Activated T-helper 1 cell treated with anti-CD3 and anti-CD28 coated beads, Interleukin-12 subunit alpha, Interleukin-12 subunit beta, Interleukin-2, Interleukin-4 antibody, amounts not matched to agents 30 ng/mL and 10 ng/mL and 1 ng/mL, durations not matched to agents 14 hours and 24 hours and 36 hours (primary cell): ENCODE measurements around the gene RFX6. TPM values are rescaled to one million over a fixed set of nuclear protein-coding genes. Genes with fewer than 3 reads are reported as not detected.
"Not testable (repeated sequence)": the region's sequence is repeated elsewhere in the genome, so short reads cannot be mapped to it uniquely, and the experiment has no call there.

Experiments used
- DNase-seq: peaks from one replicate; pipeline ENCODE4 v3.0.0; 2021; ENCODE audit warnings: low spot score
- H3K27ac Mint-ChIP-seq: one replicate; pipeline ENCODE4 v1.8.0; 2021; ENCODE audit warnings: mild to moderate bottlenecking, mixed read lengths
- H3K27me3 Mint-ChIP-seq: one replicate; pipeline ENCODE4 v1.8.0; 2022; ENCODE audit warnings: mild to moderate bottlenecking, moderate library complexity, mixed read lengths; ENCODE audit not compliant: insufficient read depth
- H3K36me3 Mint-ChIP-seq: one replicate; pipeline ENCODE4 v1.8.0; 2021; ENCODE audit warnings: low read depth, mixed read lengths
- H3K4me1 Mint-ChIP-seq: one replicate; pipeline ENCODE4 v1.8.0; 2021; ENCODE audit warnings: low read depth, mixed read lengths
- H3K4me3 Mint-ChIP-seq: one replicate; pipeline ENCODE4 v1.8.0; 2021; ENCODE audit warnings: mild to moderate bottlenecking, moderate library complexity, mixed read lengths
- H3K9me3 Mint-ChIP-seq: one replicate; pipeline ENCODE4 v1.8.0; 2021; ENCODE audit warnings: mixed read lengths
- intact Hi-C: fragments of 100-400 bp; cut with micrococcal nuclease; formaldehyde crosslinking; loops from one replicate; pipeline ENCODE4 v1.15.1; 2024
- total RNA-seq: library from RNA; stranded (reverse); gene quantifications from 2 replicates; pipeline ENCODE4 v1.2.3, GENCODE V29; 2022

RFX6 gene
- not detected in 2 replicates for total RNA-seq

DNA sequence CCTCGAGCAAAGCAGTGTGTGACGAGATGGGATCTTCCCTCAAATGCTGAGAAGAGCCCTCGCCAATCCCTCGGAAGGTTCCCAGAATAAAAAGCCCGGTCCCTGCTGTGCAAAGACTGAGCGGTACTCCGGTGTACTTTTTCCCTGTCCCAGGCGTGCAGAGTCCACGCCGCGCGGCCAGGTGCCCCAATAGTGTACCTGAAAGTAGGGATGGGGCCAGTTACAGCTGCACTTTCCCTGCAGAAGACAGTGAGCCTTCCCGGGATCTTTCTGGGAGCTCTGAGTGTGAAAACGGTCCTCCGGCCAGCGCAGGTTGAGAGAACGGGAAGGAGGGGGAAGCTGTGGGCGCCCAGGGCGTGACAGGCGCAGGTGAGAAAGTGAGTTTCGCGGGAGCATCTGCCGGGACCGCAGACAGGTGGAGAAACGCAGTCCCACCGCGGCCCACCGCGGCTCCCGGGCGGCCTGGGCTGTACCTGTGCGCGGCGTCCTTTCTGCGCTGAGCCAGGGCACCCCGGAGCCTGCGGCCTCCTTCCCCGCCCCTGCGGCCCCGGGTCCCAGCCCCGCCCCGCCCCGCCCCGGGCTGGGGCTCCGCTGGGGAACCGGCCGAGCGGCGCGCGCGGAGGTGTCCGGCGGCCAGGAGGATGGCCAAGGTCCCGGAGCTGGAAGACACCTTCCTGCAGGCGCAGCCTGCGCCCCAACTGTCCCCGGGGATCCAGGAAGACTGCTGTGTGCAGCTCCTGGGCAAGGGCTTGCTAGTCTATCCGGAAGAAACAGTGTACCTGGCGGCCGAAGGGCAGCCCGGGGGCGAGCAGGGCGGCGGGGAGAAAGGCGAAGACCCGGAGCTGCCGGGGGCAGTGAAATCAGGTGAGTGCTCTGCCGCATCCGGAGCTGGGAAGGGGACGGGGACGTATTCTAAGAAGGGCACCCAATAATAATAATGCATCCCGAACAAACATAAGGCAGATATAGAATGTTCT is at the start of gene RFX6:
RFX6 (plus strand) TSS at position 608 of the 977 bp plus-strand sequence; CDS start at position 642, 34 bp downstream.
- H3K4me3 Mint-ChIP-seq = peak within 1 kb of the TSS; percentile 15
- H3K27ac Mint-ChIP-seq = no peak within 1 kb of the TSS
- intact Hi-C loops = no loop called here
- peaks cover 2% of the 10 kb centered on the region for H3K36me3 Mint-ChIP-seq
- H3K27me3 Mint-ChIP-seq = peaks cover 38% of the 10 kb centered on the region
- peaks cover 5% of the 10 kb centered on the region for H3K4me1 Mint-ChIP-seq
- no peaks in the 10 kb centered on the region for H3K9me3 Mint-ChIP-seq
- DNase-seq = no peak

- peaks cover 1% of the 10 kb centered on the region for H3K27me3 Mint-ChIP-seq
- no peak overlapping the region for H3K4me3 Mint-ChIP-seq
- H3K9me3 Mint-ChIP-seq = no peaks in the 10 kb centered on the region
- no peaks in the 10 kb centered on the region for H3K36me3 Mint-ChIP-seq
- intact Hi-C loops = no loop called here
- no peaks in the 10 kb centered on the region for H3K4me1 Mint-ChIP-seq
- H3K27ac Mint-ChIP-seq = no peak overlapping the region
- no peak for DNase-seq
Observed at GRCh38 chr6:116827561-116828240, 49.3 kb upstream of the RFX6 start.

GRCh38 chr6:116828983-116829382 is 48.1 kb upstream of the RFX6 start, which contains the start of gene GPRC6A:
TSS of gene GPRC6A (minus strand) at chr6:116829083. CDS start at chr6:116829013, 70 bp downstream.
- Mint-ChIP-seq H3K4me1 (no peaks in the 10 kb centered on the region), H3K9me3 (no peaks in the 10 kb centered on the region)
- intact Hi-C loops = no loop called here

GRCh38 chr6:116834526-116834925 is 42.5 kb upstream of the RFX6 start:
- H3K4me1 Mint-ChIP-seq, H3K27ac Mint-ChIP-seq, H3K36me3 Mint-ChIP-seq, H3K9me3 Mint-ChIP-seq, H3K27me3 Mint-ChIP-seq, intact Hi-C loops, H3K4me3 Mint-ChIP-seq, DNase-seq: not testable (repeated sequence)

More at GRCh38 chr6:116828983-116829382, 48.1 kb upstream of the RFX6 start, which contains the start of gene GPRC6A:
- Mint-ChIP-seq H3K27ac (no peak within 1 kb of the TSS), H3K4me3 (no peak within 1 kb of the TSS), H3K36me3 (no peaks in the 10 kb centered on the region), H3K27me3 (peaks cover 1% of the 10 kb centered on the region)
- no peak for DNase-seq

DNA sequence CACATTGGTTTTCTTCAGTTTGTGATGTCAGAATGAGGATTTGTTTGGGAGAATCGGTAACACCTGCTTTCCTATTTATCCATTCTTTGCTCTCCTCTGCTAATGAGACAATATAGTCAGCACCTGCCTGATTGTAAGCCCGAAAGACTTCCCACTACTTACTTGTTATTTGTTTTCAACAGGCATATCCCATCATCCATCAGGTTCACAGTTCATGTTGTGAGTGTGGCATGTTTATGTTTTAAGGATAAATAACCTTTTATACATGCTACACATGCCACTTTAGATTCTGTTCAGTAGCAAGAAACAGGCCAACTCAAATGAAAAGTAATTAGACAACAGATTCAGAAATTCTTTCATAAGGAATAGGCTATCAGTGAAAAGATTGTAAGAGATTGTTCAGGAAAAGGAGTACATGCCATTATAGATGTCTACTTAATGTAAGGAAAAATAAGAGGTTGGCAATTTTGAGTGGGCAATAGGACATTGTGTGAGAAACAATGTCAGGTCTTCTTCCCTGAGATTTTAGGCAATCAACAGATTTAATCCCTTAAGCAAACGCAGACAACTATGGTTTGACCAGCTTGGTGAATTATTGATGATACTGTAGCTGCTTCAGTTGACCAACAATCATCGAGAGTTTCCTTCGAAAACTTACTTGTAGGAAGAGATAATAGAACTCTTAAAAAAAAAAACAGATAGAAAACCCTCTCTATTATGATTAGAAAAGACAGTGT is 40.3 kb upstream of the RFX6 start:
- no peaks in the 10 kb centered on the region for H3K4me1 Mint-ChIP-seq
- H3K4me3 Mint-ChIP-seq = no peak overlapping the region
- DNase-seq = no peak
- no peaks in the 10 kb centered on the region for H3K36me3 Mint-ChIP-seq
- H3K9me3 Mint-ChIP-seq = no peaks in the 10 kb centered on the region
- H3K27ac Mint-ChIP-seq = no peak overlapping the region
- intact Hi-C loops = no loop called here
- no peaks in the 10 kb centered on the region for H3K27me3 Mint-ChIP-seq

GRCh38 chr6:116840091-116840490 is 37.0 kb upstream of the RFX6 start:
- no peaks in the 10 kb centered on the region for H3K36me3 Mint-ChIP-seq
- intact Hi-C loops = no loop called here

DNA sequence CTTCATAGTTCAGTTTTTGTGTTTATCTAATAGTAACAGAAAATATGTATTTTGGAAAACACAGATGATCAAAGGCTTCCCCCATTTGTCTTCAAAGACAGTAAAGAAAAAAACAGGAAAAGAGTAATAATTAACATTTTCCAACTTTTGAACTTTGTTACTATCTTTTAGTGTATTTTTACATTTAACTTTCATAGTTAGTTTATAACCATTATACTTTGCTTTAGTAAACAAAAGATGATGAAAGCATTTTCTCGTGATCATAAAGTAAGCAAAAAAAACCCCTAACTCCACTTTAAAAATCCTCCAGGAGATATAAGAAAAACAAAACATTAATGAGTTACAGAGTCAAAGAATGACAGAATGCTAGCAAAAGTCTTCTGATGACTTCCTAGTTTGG is 34.6 kb upstream of the RFX6 start:
- H3K9me3 Mint-ChIP-seq = no peaks in the 10 kb centered on the region
- H3K27me3 Mint-ChIP-seq = peaks cover 2% of the 10 kb centered on the region
- H3K27ac Mint-ChIP-seq = no peak overlapping the region
- no peaks in the 10 kb centered on the region for H3K4me1 Mint-ChIP-seq
- no peak for DNase-seq
- intact Hi-C loops = no loop called here
- no peak overlapping the region for H3K4me3 Mint-ChIP-seq
- no peaks in the 10 kb centered on the region for H3K36me3 Mint-ChIP-seq

More at GRCh38 chr6:116840091-116840490, 37.0 kb upstream of the RFX6 start:
- no peaks in the 10 kb centered on the region for H3K9me3 Mint-ChIP-seq
- DNase-seq = no peak
- H3K4me1 Mint-ChIP-seq = no peaks in the 10 kb centered on the region
- no peak overlapping the region for H3K4me3 Mint-ChIP-seq
- H3K27me3 Mint-ChIP-seq = peaks cover under 1% of the 10 kb centered on the region
- no peak overlapping the region for H3K27ac Mint-ChIP-seq

DNA sequence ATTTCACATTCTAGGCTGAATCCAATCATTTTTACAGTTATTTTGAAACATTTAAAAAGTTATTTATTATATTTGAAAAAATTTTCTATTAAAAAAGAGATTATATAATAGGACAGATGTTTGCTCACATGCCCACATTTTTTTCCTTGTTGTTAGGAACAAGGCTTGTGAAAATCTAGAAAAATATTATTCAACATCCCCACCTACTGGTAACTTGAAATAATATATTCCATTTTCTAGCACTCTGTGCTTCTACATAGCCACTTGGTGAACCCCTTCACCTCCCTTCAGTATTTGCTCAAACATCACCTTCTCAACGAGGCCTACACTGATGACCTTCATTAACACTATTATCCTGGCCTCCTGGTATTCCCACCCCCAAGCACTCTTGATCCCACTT is 29.8 kb upstream of the RFX6 start:
- H3K4me1 Mint-ChIP-seq = no peaks in the 10 kb centered on the region
- no peak overlapping the region for H3K27ac Mint-ChIP-seq
- H3K36me3 Mint-ChIP-seq = no peaks in the 10 kb centered on the region
- intact Hi-C loops = loop anchor here (5.0 kb wide), 1 partner anchor 65 kb away; no protein-coding TSS in a partner anchor
- H3K4me3 Mint-ChIP-seq = no peak overlapping the region
- DNase-seq = no peak
- H3K9me3 Mint-ChIP-seq = no peaks in the 10 kb centered on the region
- H3K27me3 Mint-ChIP-seq = peaks cover 2% of the 10 kb centered on the region

DNA sequence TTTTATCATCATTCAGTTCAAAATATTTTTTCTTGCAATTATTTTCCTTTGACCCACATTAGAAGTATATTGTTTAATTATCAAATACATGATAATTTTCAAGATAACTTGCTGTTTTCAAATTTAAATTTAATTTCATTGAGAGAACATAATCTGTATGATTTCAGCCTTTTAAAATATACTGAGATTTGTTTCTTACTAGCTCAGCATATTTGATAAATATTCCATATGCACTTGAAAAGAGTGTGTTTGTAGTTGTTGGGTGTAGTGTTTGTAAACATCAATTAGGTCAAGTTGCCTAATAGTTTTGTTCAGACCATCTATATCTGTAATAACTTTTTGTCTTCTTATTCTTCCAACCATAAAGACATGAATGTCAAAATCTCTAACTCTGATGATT is 19.0 kb upstream of the RFX6 start:
- intact Hi-C loops = no loop called here
- no peak overlapping the region for H3K4me3 Mint-ChIP-seq
- H3K9me3 Mint-ChIP-seq = peaks cover 14% of the 10 kb centered on the region
- no peaks in the 10 kb centered on the region for H3K27me3 Mint-ChIP-seq
- no peaks in the 10 kb centered on the region for H3K4me1 Mint-ChIP-seq
- no peak overlapping the region for H3K27ac Mint-ChIP-seq
- no peaks in the 10 kb centered on the region for H3K36me3 Mint-ChIP-seq
- DNase-seq = no peak

- intact Hi-C loops = no loop called here
- Mint-ChIP-seq H3K4me3 (no peak overlapping the region), H3K36me3 (no peaks in the 10 kb centered on the region), H3K9me3 (peaks cover 14% of the 10 kb centered on the region), H3K27ac (no peak overlapping the region), H3K4me1 (no peaks in the 10 kb centered on the region), H3K27me3 (no peaks in the 10 kb centered on the region)
- DNase-seq = no peak
Observed at GRCh38 chr6:116859264-116859663, 17.8 kb upstream of the RFX6 start.

DNA sequence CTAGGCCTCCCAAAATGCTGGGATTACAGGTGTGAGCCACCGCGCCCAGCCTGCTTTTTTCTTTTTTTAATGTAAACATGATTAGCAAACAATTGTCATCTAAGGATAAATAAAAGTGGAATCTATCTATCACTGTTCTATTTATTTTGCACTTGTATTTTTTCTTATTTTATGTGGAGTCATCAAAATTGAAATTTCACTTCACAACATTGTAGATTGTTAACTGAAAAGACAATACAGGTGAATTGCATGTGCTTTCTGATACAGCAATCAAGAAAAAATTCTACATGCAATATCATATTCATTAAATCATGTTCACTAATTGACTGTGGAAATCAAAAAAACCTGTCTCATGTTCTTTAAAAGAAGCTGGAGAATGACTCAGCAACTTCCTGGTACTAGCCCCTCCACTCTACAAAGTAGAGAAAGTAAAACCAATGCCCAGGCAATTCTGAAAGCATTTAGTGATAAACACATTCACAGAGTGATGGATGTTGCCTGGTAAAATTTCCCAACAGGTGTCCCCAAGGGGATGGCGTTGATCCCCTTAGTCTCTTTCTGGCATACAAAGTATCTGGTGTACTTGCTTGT is 10.7 kb upstream of the RFX6 start:
- Mint-ChIP-seq H3K36me3 (no peaks in the 10 kb centered on the region), H3K27me3 (peaks cover 3% of the 10 kb centered on the region), H3K27ac (no peak overlapping the region), H3K4me3 (no peak overlapping the region), H3K4me1 (no peaks in the 10 kb centered on the region), H3K9me3 (no peaks in the 10 kb centered on the region)
- intact Hi-C loops = no loop called here
- DNase-seq = no peak

DNA sequence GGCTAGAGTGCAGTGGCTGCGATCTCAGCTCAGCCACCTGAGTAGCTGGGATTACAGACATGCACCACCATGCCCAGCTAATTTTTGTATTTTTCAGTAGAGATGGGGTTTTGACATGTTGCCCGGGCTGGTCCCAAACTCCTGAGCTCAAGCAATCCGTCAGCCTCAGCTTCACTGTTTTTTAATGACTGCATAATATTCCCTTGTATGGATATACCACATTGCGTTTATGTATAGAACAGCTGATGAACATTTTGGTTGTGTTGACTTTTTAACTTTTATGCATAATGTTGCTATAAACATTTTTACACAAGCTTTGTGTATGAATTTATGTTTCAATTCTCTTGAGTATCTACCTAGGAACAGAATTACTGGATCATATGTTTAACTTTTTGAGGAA is 4.3 kb upstream of the RFX6 start:
- H3K4me3 Mint-ChIP-seq = no peak overlapping the region
- peaks cover 2% of the 10 kb centered on the region for H3K36me3 Mint-ChIP-seq
- H3K4me1 Mint-ChIP-seq = peaks cover 5% of the 10 kb centered on the region
- intact Hi-C loops = no loop called here
- peaks cover 29% of the 10 kb centered on the region for H3K27me3 Mint-ChIP-seq
- no peak for DNase-seq
- H3K27ac Mint-ChIP-seq = no peak overlapping the region
- no peaks in the 10 kb centered on the region for H3K9me3 Mint-ChIP-seq
